K562 (cell line): Measurements from ENCODE around the gene MDC1. TPM values are rescaled to one million over a fixed set of nuclear protein-coding genes. Genes with fewer than 3 reads are reported as not detected.

Source experiments
- BCL6 ChIP-seq: fragments of 250-450 bp; sonication (Bioruptor Pico); IDR thresholded peaks from 2 replicates; pipeline ENCODE4 v1.4.0; 2020
- CCAR2 ChIP-seq: fragments of 200-400 bp; formaldehyde crosslinking; IDR thresholded peaks from 2 replicates; pipeline ENCODE4 v1.6.1; 2017; ENCODE audit warnings: mild to moderate bottlenecking, low read depth, low read length
- ELK1 ChIP-seq: sonication (generic); formaldehyde crosslinking; IDR thresholded peaks from 2 replicates; pipeline ENCODE4 v1.8.1; 2022; ENCODE audit warnings: missing genetic modification reagents
- FOSL1 ChIP-seq: fragments of 200-800 bp; sonication (Bioruptor generic); conservative IDR thresholded peaks from 2 replicates; pipeline ENCODE4 v1.6.1; 2016; ENCODE audit warnings: missing genetic modification characterization, missing compliant biosample characterization
- GABPA ChIP-seq: fragments of 200-800 bp; sonication (Bioruptor generic); conservative IDR thresholded peaks from 2 replicates; pipeline ENCODE4 v1.6.1; 2016; ENCODE audit warnings: low read depth, missing genetic modification characterization, missing compliant biosample characterization
- KLF13 ChIP-seq: fragments of 450-650 bp; IDR thresholded peaks from 2 replicates; pipeline ENCODE4 v1.6.1; 2016; ENCODE audit warnings: missing genetic modification characterization, low read depth, mild to moderate bottlenecking, missing compliant biosample characterization, moderate library complexity, borderline replicate concordance
- NCOR1 ChIP-seq: fragments of 450-650 bp; IDR thresholded peaks from 2 replicates; pipeline ENCODE4 v1.6.1; 2016; ENCODE audit warnings: mild to moderate bottlenecking, moderate library complexity
- PCBP1 ChIP-seq: fragments of 200-400 bp; formaldehyde crosslinking; IDR thresholded peaks from 2 replicates; pipeline ENCODE4 v1.6.1; 2018; ENCODE audit warnings: mild to moderate bottlenecking, low read depth, low read length; ENCODE audit not compliant: poor library complexity, severe bottlenecking
- SREBF1 ChIP-seq: fragments of 150-350 bp; IDR thresholded peaks from 2 replicates; pipeline ENCODE4 v1.6.1; 2014; ENCODE audit warnings: antibody characterized with exemption, low read depth, low read length, borderline replicate concordance
- TCF15 ChIP-seq: fragments of 250-450 bp; sonication (Bioruptor Pico); IDR thresholded peaks from 2 replicates; pipeline ENCODE4 v1.8.0; 2022; ENCODE audit warnings: moderate library complexity, mild to moderate bottlenecking, inconsistent platforms
- ZMIZ1 ChIP-seq, 2 experiments: fragments of 150-350 bp in 1 of 2; IDR thresholded peaks; 2 replicates each; pipeline ENCODE4 v1.6.1; 2012 to 2016; ENCODE audit warnings: low read depth in 2 of 2, low read length in 2 of 2, mild to moderate bottlenecking in 1 of 2, moderate library complexity in 1 of 2
- ZNF175 ChIP-seq: fragments of 200-800 bp; sonication (Bioruptor generic); IDR thresholded peaks from 2 replicates; pipeline ENCODE4 v1.6.1; 2016; ENCODE audit warnings: low read depth, mild to moderate bottlenecking, missing genetic modification characterization, missing compliant biosample characterization
- ZNF232 ChIP-seq: sonication (generic); formaldehyde crosslinking; IDR thresholded peaks from 2 replicates; pipeline ENCODE4 v1.8.0; 2022; ENCODE audit warnings: mild to moderate bottlenecking, missing genetic modification reagents
- ZNF354B ChIP-seq: fragments of 250-450 bp; sonication (Bioruptor Pico); IDR thresholded peaks from 2 replicates; pipeline ENCODE4 v1.4.0; 2020
- ZNF436 ChIP-seq: fragments of 250-450, 450-650 bp; sonication (Bioruptor Pico); formaldehyde crosslinking; IDR thresholded peaks from 2 replicates; pipeline ENCODE4 v1.7.0; 2020; ENCODE audit warnings: mild to moderate bottlenecking
- ZNF639 ChIP-seq, 2 experiments: fragments of 200-800 bp in 1 of 2; sonication (Bioruptor generic) in 1 of 2; sonication (generic) in 1 of 2; formaldehyde crosslinking in 1 of 2; IDR thresholded peaks in 1 of 2; conservative IDR thresholded peaks in 1 of 2; 2 replicates each; pipeline versions ENCODE4 v1.5.0 to v1.6.1; 2016 to 2020; ENCODE audit warnings: missing compliant biosample characterization in 1 of 2, missing genetic modification characterization in 1 of 2, missing genetic modification reagents in 1 of 2
- ZNF655 ChIP-seq: fragments of 250-450 bp; sonication (Bioruptor Pico); IDR thresholded peaks from 2 replicates; pipeline ENCODE4 v1.5.0; 2021
- polyA plus RNA-seq, 8 experiments: library from polyadenylated mRNA; depleted of rRNA in 4 of 8; stranded (reverse) in 5 of 8; unstranded in 3 of 8; fragments of >200 nt; fragmentation: Nextera tagmentation in 2 of 8; fragmentation: Illumina TruSeq in 1 of 8; extraction: Ambion mirVana in 2 of 8; extraction: Trizol in 1 of 8; gene quantifications; 2 replicates each; pipeline versions ENCODE4 v1.2.1 to v1.2.3, GENCODE V29; 2011 to 2014; ENCODE audit warnings: inconsistent platforms in 1 of 8, missing spikeins in 1 of 8
- total RNA-seq, 7 experiments: library from RNA; depleted of rRNA in 6 of 7; stranded (reverse); fragments of >200 nt in 6 of 7; fragmentation: Illumina TruSeq in 2 of 7; extraction: Trizol in 2 of 7; gene quantifications; 2 replicates each; pipeline versions ENCODE4 v1.2.1 to v1.2.3, GENCODE V29; 2011 to 2021; ENCODE audit warnings: low replicate concordance in 1 of 7

Gene MDC1
- total and polyA plus RNA-seq, 9 of the 15 experiments (the other 6 are each of a cell fraction or from before 2014, with no cell fraction given) = 8.2 to 114 (median 20.0) TPM

- TF ChIP-seq ELK1 (CRISPR knock-in tag) (no peak), GABPA (tag) (peak; percentile 45; the same call in 1 of the 2 replicates), FOSL1 (tag) (no peak; the same call in none of the 2 replicates), ZMIZ1 (IDR thresholded peaks at IDR 0.05; ENCODE audit: low read depth in 2 of 2, low read length in 2 of 2) (peak in 1 of 2 experiments; percentile 85; a peak in 2 of 4 replicates), ZNF175 (CRISPR knock-in tag) (no peak), CCAR2 (no peak), PCBP1 (no peak), TCF15 (CRISPR knock-in tag) (no peak), ZNF655 (CRISPR knock-in tag) (no peak), ZNF639 (CRISPR knock-in tag; conservative IDR thresholded peaks at IDR 0.05 in 1 of 2, IDR thresholded peaks at IDR 0.05 in 1 of 2) (no peak), ZNF232 (CRISPR knock-in tag) (no peak), NCOR1 (no peak), BCL6 (CRISPR knock-in tag) (no peak), ZNF354B (CRISPR knock-in tag) (no peak), ZNF436 (CRISPR knock-in tag) (no peak), KLF13 (no peak; the same call in 1 of the 2 replicates), SREBF1 (peak; percentile 58; the same call in 1 of the 2 replicates)
Measured at GRCh38 chr6:30719791-30720737, 3.0 kb upstream of the MDC1 start, which contains the start of gene TUBB (continued).
